IMR-90 (cell line): Measurements from ENCODE around the gene AHNAK.

Source experiments
- CEBPB ChIP-seq: IDR thresholded peaks from 2 replicates; pipeline ENCODE4 v1.6.1; 2012; ENCODE audit warnings: low read depth, low read length, improper control_type of control experiment
- CHD1 ChIP-seq: IDR thresholded peaks from 2 replicates; pipeline ENCODE4 v1.6.1; 2012; ENCODE audit warnings: low read depth, low read length, improper control_type of control experiment
- CTCF ChIP-seq: conservative IDR thresholded peaks from 2 replicates; pipeline ENCODE4 v1.5.1; 2012; ENCODE audit warnings: mild to moderate bottlenecking, low read depth, low read length, improper control_type of control experiment
- ELK1 ChIP-seq: fragments of 150-350 bp; IDR thresholded peaks from 2 replicates; pipeline ENCODE4 v1.6.1; 2016; ENCODE audit warnings: low read depth, mild to moderate bottlenecking, low read length, moderate library complexity, borderline replicate concordance
- FOS ChIP-seq: fragments of 150-350 bp; IDR thresholded peaks from 2 replicates; pipeline ENCODE4 v1.6.1; 2016; ENCODE audit warnings: low read depth, low read length
- MAFK ChIP-seq: IDR thresholded peaks from 2 replicates; pipeline ENCODE4 v1.6.1; 2012; ENCODE audit warnings: low read depth, low read length, improper control_type of control experiment
- MAZ ChIP-seq: IDR thresholded peaks from 2 replicates; pipeline ENCODE4 v1.6.1; 2012; ENCODE audit warnings: low read depth, mild to moderate bottlenecking, low read length, improper control_type of control experiment, moderate library complexity, borderline replicate concordance
- POLR2A ChIP-seq: IDR thresholded peaks from 2 replicates; pipeline ENCODE4 v1.6.1; 2012; ENCODE audit warnings: mild to moderate bottlenecking, low read depth, low read length
- RAD21 ChIP-seq: IDR thresholded peaks from 2 replicates; pipeline ENCODE4 v1.6.1; 2012; ENCODE audit warnings: low read length, improper control_type of control experiment
- RCOR1 ChIP-seq: IDR thresholded peaks from 2 replicates; pipeline ENCODE4 v1.6.1; 2012; ENCODE audit warnings: mild to moderate bottlenecking, low read length, improper control_type of control experiment; ENCODE audit not compliant: insufficient replicate concordance
- SMC3 ChIP-seq: fragments of 150-350 bp; IDR thresholded peaks from 2 replicates; pipeline ENCODE4 v1.6.1; 2016; ENCODE audit warnings: low read depth, mild to moderate bottlenecking, antibody characterized with exemption, low read length, moderate library complexity
- USF2 ChIP-seq: fragments of 150-350 bp; IDR thresholded peaks from 2 replicates; pipeline ENCODE4 v1.6.1; 2017; ENCODE audit warnings: mild to moderate bottlenecking, antibody characterized with exemption, low read length, low read depth

- TF ChIP-seq CTCF = no peak
- no peak for TF ChIP-seq CEBPB
- no peak for TF ChIP-seq RAD21
- no peak for TF ChIP-seq CHD1
- no peak for TF ChIP-seq POLR2A
- no peak for TF ChIP-seq MAFK
- no peak for TF ChIP-seq SMC3
- TF ChIP-seq RCOR1 = no peak
- no peak for TF ChIP-seq MAZ
- no peak for TF ChIP-seq ELK1
- TF ChIP-seq USF2 = no peak
- TF ChIP-seq FOS = no peak
Observed at GRCh38 chr11:62502030-62502730, 44.4 kb downstream of the AHNAK start.
